GM10248 (cell line): ENCODE measurements around the gene PDGFD.

Source experiments
- CTCF ChIA-PET: fragments of 300-600 bp; sonication (Branson Sonifier 250); formaldehyde crosslinking; extraction: SDS; loops from one replicate; lab custom pipeline; 2021; ENCODE audit warnings: antibody characterized with exemption; lab: Yijun Ruan, JAX
- POLR2A ChIA-PET: fragments of 350-650 bp; sonication (Branson Sonifier 250); formaldehyde crosslinking; extraction: SDS; loops from one replicate; lab custom pipeline; 2020; ENCODE audit warnings: antibody characterized with exemption; lab: Yijun Ruan, JAX
- DNase-seq: peaks from one replicate; pipeline ENCODE4 v3.0.0; 2012; ENCODE audit errors: extremely low spot score
- TF ChIP-seq, protein P1 (sequence below): IDR thresholded peaks from 2 replicates; pipeline ENCODE4 v1.5.1; 2012; ENCODE audit warnings: mild to moderate bottlenecking, low read depth; ENCODE audit errors: extremely low read depth, missing control alignments, control extremely low read depth

PDGFD gene

GRCh38 chr11:103978616-103979595 lies 185.0 kb downstream of the PDGFD start:
- no peak for DNase-seq
- CTCF ChIA-PET, result interaction anchor here (0.8 to 2.5 kb wide), 6 partner anchors 9 to 45 kb away, joined by 3 to 8 read pairs (median 5); no protein-coding TSS in a partner anchor
- TF ChIP-seq, protein P1, sequence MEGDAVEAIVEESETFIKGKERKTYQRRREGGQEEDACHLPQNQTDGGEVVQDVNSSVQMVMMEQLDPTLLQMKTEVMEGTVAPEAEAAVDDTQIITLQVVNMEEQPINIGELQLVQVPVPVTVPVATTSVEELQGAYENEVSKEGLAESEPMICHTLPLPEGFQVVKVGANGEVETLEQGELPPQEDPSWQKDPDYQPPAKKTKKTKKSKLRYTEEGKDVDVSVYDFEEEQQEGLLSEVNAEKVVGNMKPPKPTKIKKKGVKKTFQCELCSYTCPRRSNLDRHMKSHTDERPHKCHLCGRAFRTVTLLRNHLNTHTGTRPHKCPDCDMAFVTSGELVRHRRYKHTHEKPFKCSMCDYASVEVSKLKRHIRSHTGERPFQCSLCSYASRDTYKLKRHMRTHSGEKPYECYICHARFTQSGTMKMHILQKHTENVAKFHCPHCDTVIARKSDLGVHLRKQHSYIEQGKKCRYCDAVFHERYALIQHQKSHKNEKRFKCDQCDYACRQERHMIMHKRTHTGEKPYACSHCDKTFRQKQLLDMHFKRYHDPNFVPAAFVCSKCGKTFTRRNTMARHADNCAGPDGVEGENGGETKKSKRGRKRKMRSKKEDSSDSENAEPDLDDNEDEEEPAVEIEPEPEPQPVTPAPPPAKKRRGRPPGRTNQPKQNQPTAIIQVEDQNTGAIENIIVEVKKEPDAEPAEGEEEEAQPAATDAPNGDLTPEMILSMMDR, result no peak
- POLR2A ChIA-PET, result no interaction called here

DNA sequence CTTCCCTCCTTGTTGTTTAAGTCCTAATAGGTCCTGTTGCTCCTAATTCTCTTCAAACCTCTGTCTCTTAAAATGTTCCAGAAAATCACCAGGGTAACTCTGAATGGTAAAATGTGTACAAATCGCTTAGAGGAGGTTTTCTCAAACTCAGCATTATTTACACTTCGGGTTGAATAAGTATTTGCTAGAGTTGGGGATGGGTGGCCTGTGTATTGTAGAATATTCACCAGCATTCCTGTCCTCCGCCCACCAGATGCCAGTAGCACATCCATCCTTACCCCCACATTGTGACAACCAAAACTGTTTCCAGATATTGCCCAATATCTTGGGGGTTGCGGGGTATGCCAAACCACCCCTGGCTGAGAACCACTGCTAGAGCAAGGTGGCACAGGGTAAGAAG lies 191.9 kb downstream of the PDGFD start:
- no peak for DNase-seq
- ChIA-PET CTCF (interaction anchor here (0.8 kb wide), 1 partner anchor 9 kb away, joined by 3 read pairs; no protein-coding TSS in a partner anchor), POLR2A (no interaction called here)
- TF ChIP-seq, protein P1, result no peak

DNA sequence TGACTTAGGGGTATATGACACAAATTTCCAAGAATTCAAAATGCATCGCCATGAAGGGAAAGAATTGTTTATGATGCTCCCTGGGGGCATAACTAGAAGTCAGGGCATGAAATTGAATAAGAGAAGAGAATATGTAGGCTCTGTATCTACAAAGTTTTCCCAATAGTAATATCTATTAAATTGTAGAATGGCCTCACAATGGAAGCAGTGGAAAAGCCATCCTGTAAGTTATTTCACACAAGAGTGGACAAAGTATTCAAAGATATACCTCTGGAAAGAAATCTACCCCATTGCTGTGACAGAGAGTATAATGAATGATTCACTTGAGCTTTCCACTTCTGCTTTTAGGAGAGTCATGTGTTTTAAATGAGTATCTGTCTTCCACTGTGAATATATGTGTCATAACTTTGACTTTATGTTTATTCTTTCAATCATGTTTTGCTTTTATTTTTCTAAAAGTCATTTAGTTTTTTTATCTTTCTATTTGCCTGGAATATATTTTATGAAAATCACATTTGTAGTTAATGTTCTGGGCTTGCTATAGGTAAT lies 193.2 kb downstream of the PDGFD start:
- DNase-seq, result no peak
- TF ChIP-seq, protein P1, result no peak
- ChIA-PET POLR2A (no interaction called here), CTCF (interaction anchor here (0.9 kb wide), 1 partner anchor 12 kb away, joined by 3 read pairs; no protein-coding TSS in a partner anchor)

GRCh38 chr11:103968685-103969084 lies 195.3 kb downstream of the PDGFD start:
- POLR2A ChIA-PET, result no interaction called here
- TF ChIP-seq, protein P1, result no peak
- CTCF ChIA-PET, result interaction anchor here (1.3 kb wide), 1 partner anchor 23 kb away, joined by 3 read pairs; no protein-coding TSS in a partner anchor
- DNase-seq, result no peak

GRCh38 chr11:103967985-103968384 lies 196.0 kb downstream of the PDGFD start:
- DNase-seq, result no peak
- TF ChIP-seq, protein P1, result no peak
- POLR2A ChIA-PET, result no interaction called here
- CTCF ChIA-PET, result interaction anchor here (1.3 kb wide), 1 partner anchor 23 kb away, joined by 3 read pairs; no protein-coding TSS in a partner anchor

DNA sequence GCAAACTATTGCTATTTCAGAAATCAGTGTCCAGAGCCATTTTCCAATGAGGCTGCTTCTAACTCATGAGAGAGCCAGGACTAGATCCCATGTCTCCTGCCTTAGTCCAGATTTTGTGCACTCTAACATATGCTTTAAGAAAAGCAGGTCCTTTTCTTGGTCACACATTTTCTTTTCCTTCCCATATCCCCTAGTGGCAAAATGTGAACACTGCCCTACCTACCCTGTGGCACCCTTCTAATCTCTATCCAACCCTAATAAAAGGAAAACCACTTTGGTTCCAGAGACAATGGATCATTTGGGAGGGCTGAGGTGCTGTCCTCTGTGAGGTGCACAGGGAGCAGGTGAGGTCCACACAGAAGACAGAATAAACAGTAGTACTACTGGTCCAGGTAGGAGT lies 199.6 kb downstream of the PDGFD start:
- CTCF ChIA-PET, result interaction anchor here (0.7 to 2.8 kb wide), 3 partner anchors 11 to 19 kb away, joined by 3 to 8 read pairs (median 7); no protein-coding TSS in a partner anchor
- POLR2A ChIA-PET, result no interaction called here

More for the DNA sequence above, 199.6 kb downstream of the PDGFD start:
- DNase-seq, result no peak
- TF ChIP-seq, protein P1, result no peak
